HG02763 (cell line): ENCODE data around the gene KLHL14.

Experiments used
- ATAC-seq: cut with Tn5 transposase; IDR thresholded peaks from one replicate; pipeline ENCODE4 v1.9.1; 2021; ENCODE audit warnings: mild to moderate bottlenecking, moderate library complexity; ENCODE audit not compliant: unreplicated experiment

Gene KLHL14

DNA sequence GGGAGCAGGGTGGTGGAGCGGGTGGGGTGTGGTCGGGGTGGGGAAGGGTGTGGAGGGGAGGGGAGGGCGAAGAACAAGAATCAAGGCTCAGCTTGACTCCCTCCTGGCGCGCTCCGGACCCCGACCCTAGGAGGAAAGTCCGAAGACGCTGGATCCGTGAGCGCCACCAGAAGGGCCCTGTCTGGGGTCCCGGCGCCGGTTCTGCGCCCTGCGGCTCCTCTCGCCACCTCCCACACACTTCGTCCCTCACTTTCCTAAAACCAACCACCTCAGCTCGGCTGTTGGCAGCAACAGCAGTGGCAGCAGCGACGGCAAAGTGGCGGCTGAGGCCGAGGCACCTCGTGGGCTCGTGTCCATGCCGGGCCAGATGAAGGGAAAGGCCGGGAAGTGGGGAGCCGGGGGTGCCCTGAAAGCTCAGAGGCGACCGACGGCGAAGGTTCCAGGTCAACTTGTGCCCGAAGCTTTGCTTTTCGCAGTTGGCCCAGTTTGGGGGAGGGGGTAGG, 2.1 kb downstream of the KLHL14 start:
- no peak for ATAC-seq

DNA sequence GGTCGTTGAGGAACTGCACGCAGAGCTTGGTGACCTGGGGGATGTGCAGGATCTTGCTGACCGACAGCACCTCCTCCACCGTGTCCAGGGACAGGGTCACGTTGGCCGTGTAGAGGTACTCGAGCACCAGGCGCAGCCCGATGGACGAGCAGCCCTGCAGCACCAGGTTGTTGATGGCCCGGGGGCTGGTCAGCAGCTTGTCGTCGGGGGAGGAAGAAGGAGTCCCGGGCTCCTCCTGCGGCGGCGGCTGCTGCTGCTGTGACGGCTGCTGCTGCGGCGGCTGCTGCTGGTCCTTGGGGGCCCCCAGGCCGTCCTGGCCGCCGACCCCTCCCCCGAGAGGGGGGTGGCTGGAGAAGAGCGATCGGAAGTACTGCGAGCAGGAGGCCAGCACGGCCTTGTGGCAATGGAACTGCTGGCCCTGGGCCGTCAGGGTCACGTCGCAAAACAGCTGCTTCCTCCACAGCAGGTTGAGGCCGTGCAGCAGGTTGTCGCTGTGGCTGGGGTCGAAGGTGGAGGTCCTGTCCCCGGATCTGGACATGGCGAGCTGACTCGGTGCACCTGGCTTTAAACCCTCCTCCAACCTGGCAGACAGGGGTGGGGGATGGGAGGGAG, 2.7 kb downstream of the KLHL14 start:
- no peak for ATAC-seq

DNA sequence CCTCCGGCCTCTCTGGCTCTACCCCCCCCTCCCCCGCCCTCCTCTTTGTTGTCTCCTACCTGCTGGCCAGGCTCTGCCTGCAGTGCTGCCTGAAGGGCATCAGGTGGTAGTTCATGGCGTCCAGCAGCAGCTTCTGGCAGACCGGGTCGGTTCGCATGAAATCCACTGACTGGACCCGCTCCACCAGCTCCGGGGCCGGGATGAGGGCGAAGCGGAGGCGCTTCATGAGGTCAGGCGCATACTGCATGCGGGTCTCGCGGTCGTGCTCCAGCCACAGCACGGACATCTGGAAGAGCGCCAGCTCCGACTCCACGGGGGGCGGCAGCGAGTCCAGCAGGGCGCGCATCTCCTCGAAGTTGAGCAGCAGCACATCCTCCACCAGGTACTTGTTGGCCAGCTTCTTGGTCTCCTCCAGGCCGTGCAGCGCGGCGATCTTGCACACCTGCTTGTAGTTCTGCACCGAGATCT, 3.2 kb downstream of the KLHL14 start:
- no peak for ATAC-seq

DNA sequence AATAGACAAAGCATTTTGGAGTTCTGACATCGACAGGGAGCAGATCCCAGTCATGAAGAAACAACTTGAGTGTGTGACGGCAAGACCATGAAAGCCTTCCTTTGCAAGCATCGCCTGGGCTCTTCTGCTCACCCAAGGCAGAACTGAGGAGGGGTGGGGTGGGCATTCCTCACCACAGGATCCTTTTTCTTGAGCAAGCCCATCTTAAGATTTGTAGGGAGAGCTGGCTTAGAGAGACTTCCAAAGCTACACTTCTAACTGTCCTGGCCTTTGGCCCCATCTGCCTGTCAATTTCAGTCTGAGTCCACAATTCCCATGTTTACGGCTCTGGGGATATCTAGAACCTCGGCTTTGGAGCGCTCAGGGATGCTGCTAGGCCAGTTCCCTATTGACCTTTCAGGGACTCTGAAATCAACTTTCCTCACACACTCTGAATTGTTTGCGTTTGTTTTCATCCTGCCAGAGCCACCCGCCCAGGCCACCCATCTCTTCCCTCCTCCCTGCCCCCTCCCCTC, 3.7 kb downstream of the KLHL14 start:
- no peak for ATAC-seq

DNA sequence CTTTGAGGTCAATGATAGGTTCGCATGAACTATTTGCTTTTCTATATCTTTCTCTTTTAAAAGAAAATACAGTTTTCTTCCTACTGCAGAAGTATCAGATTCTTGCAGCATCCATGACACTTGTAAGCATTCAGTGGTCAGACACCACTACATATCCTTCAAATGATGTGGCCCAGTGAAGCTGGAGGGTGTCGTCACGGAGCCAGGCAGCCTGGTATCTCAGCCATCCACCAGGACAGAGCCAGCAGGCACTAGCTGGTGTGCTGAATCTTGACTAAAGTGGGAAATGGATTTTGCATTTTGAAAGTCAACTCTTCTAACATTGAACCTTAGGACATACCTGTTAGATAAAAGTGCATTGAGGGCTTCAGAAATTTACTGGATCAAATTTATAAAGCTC, 5.4 kb downstream of the KLHL14 start:
- ATAC-seq = no peak

DNA sequence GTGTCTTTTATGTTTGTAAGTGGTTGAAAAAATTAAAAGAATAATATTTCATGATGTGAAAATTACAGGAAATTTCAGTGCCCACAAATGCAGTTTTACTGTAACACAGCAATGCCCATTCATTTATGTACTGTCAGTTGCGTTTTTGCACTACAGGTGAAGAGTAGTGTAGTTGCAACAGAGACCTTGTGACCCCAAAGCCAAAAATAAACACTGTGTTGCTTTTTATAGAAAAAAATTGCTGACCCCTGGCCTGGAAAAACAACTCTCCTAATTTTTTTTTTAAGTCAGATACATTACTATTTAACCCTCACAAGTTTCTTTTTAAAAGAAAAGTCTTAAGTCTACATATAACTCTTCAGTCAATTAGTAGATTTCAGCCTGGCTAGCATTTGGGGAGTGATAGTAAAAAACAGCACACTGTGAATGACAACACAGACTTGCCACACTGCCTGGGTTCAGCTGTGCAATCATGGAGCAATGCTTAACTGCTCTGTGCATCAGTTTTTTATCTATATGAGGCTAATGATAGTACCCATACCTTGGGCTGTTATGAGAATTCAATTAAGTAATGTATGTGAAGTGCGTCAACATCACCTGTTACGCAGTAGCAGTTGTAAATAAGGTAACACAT, 8.1 kb downstream of the KLHL14 start:
- no peak for ATAC-seq

DNA sequence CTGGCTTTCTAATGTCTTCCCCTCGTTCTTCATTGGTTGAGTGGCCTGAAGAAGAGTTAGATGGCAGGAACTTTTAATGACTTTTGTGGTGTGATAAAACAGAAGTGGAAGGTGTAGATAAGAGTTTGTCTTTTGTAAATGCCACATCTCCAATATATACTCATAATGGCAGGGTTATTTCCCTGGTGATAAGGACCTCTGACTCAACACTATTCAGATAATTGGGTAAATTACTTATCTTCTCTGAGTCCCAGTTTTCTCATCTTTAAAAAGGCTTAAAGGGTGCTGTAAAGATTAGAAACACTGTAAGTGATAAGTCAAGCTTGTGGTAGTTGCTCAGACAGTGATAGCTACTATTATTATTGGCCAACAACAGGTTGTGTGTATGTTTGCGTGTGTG, 9.5 kb downstream of the KLHL14 start:
- ATAC-seq = no peak

DNA sequence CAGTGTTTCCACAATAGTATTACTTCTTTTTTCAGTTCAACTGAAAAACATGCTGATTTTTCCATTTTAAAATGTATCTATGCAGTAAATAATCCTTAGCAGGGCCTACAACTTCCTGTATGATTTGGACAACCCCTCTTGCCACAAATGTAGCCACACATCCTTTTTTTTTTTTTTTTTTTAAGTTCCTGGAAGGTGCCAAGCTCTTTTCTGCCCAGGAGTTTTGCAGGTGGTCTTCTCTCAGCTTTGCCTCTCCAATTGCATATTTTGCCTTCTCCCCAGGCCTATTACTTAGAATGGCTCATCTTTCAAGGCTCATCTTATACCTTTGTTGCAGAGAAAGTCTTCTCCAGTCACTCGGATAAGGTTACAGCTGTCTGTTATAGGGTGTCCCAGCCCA, 11.6 kb downstream of the KLHL14 start:
- no peak for ATAC-seq

DNA sequence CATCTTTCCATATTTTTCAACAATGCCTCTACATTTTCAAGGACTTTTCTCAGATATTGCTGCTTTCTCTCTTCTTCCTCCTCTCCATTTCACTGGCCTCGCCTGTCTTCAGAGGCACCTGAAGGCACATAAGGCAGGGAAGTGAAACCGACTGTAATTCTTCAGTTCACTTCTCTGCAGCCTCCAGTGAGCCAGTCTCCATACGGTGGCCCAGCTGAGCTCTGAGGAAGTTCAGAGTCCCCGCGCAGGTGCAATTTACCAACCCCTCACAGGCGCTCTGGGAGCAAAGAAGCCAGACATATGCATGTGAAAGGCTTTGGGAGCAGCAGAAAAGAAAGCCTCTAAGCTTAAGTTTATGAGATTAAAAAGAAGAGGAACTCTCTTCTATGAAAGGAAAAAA, 12.4 kb downstream of the KLHL14 start:
- peak; percentile 98 for ATAC-seq

DNA sequence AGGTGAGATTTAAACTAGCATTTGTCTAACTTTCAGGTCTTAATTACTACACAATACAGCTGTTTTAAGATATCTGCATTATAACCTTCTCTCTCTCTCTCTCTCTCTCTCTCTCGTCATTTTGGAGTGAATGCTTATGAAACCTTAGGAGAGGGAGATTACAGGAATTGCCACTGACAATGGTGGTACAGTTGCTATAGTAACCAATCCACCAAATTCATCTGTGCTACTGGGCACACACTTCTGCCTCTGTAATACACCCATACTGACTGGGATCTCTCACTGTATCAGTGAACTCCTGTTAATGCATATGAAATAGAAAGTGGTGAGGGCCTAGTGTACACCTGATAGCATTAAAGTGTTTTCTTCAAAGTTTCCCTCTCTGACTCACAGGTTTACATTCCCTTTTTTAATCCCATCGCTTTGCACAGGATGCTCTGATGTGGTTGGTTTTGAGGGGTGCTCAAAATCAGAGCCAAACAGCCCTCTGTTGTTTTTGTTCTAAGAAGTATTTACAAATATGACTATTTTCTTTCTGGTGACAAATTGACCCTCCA, 13.1 kb downstream of the KLHL14 start:
- ATAC-seq = no peak

DNA sequence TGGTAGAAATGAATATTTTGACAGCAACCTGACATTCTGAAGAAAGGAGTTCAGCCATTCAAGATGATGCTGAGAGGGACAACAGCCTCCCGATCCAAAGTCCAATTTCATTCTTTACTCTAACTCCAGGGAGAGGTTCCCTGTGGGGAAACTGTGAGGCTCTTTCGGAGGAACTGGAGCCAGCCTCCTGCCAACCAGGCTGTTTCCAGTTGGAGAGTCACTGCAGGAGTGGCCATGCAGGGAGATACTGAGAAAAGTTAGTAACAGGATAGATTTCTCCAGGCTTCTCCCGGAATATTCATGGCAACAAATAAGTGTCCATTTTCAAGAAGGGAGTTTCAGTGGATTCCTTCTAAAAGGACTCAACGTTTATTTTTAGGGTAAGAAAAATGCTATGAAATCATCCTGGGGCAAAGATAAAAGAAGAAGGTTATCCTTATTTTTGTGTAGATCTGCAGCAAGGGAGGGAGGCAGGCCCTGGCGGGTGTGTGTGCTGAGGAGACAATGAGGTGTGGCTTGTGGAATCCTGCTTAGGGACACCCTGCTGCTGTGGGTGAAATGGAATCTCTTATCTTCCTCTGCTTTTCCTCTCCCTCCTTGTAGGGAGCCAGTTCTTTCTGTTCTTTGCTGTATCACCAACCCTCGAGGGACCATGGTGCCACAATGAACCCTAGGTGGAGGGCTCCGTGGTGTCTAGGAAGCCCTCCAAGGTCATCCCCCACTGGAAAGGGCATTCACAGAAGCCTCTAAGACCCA, 18.1 kb downstream of the KLHL14 start:
- no peak for ATAC-seq

DNA sequence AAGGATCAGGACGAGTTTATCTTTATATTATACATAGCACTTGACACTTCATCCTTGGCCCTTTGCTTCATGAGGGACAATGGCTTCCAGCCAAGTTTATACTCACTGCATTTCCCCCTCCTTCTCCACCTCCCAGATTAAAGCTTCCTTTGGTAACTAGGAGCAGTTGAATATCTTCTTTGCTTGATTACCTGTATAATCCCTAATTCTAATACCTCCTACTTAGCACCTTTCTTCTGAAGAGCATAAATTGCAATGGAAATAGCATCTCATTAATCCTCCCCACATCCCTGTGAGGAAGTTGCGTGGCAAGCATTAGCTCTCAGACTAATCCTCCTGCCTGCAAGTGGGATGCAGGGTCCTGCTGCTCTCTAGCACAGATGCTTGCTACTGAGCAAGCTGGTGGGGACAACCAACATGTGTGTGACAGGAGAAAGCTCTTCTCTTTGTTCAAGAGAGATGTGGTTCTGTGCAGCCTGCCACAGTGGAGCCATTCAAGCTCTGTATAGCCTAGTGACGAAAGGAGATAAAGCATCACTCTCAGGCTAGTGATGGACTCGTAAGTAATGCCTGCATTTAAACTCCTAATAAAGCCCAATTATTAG, 19.1 kb downstream of the KLHL14 start:
- ATAC-seq = no peak

DNA sequence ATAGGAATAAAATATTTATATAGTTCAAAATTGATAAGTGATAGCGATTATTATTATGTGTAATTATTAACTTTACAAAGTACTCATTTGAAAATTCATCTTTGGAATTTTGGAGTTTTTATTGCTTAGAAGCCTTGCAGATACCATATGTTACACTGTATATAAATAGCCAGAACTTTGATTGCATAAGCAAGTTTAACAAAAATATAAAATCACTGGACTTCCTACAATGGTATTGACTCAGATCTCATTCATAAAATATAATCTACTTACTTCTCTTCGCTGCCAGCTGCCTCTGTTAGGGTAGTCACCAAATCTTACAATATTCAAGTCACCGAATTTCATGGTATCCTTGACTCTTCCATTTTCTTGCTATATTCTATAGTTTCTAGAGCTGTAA, 22.5 kb downstream of the KLHL14 start:
- ATAC-seq = no peak

DNA sequence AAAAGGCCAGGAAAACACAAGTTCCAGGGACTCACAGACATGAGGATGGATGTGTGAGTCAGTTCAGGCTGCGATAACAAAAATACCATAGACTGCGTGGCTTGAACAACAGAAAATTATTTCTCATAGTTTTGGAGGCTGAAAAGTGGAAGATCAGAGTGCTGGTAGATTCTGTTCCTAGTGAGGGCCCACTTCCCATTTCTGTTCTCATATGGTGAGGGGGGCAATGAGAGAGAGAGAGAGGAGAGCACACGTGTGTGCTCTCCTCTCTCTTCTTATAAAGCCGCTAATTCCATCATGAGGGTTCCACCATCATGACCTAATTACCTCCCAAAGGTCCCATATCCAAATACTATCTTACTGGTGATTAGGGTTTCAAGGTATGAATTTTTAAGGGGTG, 23.0 kb downstream of the KLHL14 start:
- ATAC-seq = no peak

DNA sequence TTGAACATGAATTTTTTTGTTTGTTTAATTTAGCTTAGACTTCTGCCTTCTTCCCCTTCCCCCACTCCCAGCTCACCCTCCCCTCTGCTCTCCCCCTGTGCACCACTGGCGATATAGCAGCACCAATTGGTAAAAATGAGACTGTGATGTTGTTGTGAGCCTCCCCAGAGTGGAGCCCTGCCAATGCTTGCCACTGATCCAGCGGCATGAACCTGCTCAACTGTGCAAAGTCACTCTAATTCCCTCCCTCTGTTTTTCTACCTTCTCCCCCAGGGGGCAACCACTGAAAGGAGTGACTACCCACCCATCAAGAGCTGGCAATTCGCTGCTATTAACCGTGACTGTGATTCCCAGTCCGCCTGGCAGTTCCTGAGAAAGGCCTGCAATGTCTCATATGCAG, 30.2 kb downstream of the KLHL14 start:
- ATAC-seq = no peak

DNA sequence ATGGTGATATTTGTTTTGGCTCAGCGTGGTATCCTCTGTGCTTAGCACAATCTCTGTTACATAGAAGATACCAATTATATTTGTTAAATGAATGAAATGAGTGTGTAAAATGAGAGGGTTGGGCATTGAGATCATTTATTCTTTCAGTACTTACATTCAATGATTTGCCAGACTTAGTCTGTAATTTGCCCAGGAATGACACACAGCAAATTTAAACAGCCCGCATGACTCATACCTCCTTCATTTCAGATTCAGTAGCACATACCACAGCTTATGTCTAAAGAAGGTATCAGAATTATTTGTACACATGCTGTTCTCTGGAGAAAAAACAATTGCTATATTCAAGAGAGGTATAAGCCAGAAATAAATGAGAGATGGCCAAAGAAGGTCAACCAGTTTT, 37.0 kb downstream of the KLHL14 start:
- no peak for ATAC-seq

DNA sequence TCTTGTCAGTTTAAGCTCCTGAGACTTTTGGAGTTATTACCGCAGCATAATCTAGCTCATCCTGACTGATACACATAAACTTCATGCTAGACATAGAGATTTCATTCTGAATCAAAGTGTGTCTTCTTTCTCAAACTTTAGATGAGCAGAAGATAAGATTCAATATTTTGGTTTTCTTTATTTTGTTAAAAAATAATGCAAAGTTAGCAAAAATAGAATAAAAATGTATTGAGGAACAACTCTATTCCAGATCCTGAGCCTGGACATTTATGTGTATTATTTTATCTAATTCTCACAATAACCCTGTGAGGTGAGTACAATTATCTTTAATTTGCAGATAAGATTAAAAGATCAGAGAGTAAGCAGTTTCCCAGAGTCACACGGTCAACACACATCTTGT, 38.4 kb downstream of the KLHL14 start:
- ATAC-seq = no peak

DNA sequence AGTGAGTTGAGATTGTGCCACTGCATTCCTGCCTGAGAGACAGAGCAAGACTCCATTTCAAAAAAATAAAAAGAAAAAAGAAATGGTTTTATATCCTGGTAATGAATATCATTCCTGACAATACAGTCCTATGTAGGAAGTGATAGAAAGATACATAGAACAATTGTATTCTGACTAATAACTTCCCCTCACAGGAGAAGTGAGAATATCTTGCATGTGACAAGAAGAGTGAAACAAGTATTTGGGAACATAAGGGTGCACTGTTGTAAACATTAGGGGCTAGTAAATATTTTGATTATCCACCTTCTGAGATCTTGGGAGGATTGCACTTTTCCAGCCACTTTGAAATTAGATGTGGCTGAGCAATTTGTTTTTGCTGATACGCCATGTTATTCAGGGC, 40.7 kb downstream of the KLHL14 start:
- no peak for ATAC-seq

DNA sequence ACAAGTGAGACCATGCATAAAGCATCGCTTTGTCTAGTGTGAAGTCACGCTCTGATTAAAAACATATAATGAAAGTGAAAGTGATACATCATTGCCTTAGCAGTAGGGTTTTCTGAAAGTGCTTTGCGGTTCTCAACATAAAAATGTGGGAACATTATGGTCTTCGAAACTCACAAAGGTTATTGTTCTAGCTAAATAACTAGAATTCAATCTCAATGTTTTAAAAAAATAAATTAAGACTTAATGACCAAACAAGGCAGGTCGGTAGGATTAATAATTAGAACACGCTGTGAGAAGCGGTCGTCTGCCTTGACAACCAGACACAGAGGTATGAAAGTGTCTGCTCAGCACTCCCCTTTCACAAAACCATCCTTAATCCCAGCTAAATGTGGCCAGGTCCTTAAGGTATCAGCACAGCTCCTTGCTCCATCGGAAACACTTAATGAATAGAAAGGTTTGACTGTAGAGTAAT, 42.2 kb downstream of the KLHL14 start:
- peak; percentile 96 for ATAC-seq

DNA sequence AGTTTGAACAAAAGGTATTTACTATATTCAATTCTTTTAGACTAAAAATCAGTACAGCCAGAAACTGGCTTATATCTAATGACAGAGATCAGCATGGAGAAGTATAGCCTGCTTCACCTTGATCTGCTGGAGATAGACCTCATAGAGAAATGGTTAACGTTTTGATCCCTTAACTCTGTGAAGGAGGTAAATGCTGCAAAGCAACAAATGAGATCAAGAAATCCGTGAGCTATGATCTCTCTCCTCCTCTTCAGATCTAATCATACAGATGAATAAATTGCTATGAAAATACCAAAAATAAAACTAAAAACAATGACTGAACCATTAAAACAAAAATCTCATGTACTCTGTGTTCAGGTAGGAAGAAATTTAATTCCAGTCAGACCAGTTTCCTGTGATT, 42.8 kb downstream of the KLHL14 start:
- ATAC-seq = no peak
